HG03025 (cell line): ENCODE results near the gene IGSF8.
"Not testable (repeated sequence)": the region's sequence is repeated elsewhere in the genome, so short reads cannot be mapped to it uniquely, and the experiment has no call there.

Experiments
- ATAC-seq: cut with Tn5 transposase; IDR thresholded peaks from one replicate; pipeline ENCODE4 v1.9.1; 2021; ENCODE audit warnings: mild to moderate bottlenecking, moderate library complexity; ENCODE audit not compliant: unreplicated experiment, low FRiP score

The IGSF8 gene

DNA sequence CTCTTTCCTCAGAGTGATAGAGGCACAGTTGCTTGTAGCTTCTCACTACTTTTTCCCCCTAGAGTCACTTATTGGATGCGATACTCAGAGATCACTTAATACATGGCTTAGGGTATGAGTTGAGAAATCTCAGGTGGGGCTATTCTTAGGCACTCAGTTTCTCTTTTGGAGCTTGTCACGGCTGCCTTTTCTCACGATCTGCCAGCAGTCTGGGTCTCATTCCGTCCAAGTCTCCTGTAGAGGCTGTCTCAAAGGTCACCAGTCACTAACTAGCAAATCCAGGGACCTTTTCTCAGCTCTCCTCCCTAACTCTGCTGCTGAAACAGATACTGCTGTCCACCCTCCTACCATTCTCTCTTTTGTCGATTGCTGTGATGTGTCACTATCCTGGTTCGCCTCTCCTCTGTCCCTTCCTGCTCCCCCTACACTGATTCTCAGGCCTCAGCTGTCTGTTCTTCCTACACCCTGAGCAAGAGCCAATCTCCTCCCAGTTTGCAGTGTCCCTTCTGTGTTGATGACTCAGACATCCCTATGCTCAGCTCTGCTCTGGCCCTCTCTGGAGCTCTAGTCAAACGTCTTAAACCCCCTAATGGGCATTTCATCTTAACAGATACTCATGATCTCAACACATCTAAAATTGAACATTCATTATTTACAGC, 29.6 kb upstream of the IGSF8 start:
- no peak for ATAC-seq

DNA sequence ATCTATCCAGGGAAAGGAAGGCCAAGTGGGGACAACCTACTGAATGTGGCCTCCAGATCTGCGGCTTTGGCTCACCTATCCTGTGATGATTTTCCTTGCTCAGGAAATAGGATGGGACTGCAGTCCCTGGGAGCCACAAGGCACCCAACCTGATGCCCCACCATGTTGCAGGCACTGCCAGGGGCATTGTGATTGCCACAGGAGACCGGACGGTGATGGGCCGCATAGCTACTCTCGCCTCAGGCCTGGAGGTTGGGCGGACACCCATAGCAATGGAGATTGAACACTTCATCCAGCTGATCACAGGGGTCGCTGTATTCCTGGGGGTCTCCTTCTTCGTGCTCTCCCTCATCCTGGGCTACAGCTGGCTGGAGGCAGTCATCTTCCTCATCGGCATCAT, 29.0 kb upstream of the IGSF8 start:
- no peak for ATAC-seq

DNA sequence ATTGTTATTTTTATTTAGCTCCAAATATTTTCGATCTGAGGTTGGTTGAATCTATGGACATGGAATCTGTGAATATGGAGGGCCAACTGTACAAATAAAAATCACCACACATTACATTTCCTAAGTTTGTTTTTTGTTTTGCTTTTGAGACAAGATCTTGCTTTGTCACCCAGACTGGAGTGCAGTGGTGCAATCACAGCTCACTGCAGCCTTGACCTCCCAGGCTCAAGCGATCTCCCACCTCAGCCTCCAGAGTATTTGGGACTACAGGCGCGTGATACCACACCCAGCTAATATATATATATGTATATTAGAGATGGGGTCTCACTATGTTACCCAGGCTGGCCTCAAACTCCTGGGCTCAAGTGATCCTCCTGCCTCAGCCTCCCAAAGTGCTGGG, 27.9 kb upstream of the IGSF8 start:
- not testable (repeated sequence) for ATAC-seq

DNA sequence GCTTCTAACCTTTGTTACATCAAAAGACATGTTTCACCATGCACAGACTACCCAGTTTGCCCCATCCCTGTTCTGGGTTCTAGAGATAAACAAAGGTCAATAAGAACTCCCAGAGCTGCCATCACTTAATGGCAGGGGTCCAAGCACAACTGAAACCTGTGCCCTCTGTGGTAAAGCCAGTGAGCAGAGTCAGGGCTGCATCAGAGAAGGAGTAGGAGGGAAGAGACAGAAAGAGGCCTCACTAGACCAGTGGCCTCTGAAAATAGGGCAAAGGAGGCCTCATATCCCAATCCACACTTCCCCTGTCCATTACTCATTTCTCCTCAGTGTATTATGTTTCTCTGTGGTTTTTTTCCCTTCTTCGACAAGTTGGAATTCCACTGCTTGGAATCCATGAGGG, 27.3 kb upstream of the IGSF8 start:
- ATAC-seq: no peak

DNA sequence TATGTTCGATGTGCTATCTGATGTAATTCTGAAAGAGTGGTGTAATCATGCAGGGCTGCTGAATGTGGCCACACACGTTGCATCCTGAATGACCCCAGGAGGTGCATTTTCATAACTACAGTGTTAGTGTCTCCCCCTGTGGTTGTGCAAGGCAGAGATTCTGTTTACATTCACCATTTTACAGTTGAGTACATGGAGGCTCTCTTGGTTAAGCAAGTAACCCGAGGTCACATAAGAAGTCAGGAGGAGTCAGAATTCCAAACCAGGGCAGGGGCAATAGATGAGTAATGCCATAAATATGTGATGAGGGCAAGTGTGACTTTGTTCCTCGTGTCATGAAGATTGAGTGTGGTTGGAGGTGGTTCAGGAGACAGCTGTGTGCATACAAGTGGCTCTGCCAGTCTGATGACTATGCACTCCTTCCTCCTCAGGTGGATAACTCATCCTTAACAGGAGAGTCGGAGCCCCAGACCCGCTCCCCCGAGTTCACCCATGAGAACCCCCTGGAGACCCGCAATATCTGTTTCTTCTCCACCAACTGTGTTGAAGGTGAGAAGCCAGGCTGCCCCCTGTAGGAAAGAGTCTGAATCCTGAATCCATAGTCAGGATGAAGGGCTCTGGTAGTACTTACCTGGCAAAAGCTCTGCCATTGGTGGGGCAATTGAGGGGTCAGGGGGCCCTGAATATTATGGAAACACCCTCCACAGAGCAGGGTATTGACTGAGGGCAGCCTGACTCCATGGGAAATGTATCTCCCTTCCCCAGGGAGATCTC, 26.5 kb upstream of the IGSF8 start:
- ATAC-seq: no peak

DNA sequence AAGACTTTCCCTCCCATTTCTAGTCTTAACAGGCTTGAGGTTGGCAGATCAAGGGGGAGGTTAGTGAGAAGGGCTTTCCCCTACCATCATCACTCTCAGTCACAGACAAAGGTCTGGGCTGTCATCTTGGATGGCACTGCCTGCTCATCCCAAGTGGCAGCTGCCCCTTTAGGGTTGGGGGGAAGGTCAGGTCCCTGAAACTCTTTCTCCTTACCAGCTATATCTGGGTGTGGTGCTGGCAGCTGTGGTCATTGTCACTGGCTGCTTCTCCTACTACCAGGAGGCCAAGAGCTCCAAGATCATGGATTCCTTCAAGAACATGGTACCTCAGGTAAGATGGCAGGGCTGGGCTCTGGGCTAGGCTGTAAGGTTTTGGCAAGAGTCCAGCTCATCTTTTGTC, 25.3 kb upstream of the IGSF8 start:
- ATAC-seq: no peak

DNA sequence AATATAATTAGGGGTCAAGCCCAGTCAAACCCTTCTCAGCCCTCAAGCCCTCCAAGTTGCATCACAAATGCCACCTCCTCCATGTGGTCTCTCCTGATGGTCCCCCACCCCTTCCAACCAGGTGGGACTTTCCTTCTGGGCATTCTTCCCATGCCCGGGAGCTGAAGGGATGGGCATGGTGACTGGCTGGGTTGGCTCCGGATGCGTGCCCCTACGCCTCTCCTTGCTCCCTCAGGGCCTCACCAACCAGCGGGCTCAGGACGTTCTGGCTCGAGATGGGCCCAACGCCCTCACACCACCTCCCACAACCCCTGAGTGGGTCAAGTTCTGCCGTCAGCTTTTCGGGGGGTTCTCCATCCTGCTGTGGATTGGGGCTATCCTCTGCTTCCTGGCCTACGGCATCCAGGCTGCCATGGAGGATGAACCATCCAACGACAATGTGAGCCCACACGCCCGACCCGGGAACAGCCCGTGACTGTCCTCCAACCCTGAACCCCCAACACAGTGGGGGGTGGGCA, 24.6 kb upstream of the IGSF8 start:
- no peak for ATAC-seq

DNA sequence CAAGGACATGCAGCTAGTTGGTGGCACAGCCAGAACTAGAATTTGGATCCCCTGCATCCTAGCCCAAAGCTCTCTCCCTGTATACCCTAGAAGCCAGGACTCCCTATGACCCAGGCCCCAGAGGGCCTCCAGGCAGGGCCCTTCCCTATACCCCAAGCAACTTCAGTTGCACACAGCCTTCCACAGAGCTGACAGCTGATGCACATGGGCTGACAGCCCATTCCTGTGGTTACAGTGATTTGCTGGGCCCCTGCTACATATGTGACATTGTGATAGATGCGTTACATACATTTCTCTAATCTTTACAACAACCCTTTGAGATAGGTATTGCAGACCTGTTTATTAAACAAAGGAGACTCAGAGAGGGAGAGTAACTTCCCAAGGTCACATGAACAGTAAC, 23.0 kb upstream of the IGSF8 start:
- ATAC-seq: no peak

DNA sequence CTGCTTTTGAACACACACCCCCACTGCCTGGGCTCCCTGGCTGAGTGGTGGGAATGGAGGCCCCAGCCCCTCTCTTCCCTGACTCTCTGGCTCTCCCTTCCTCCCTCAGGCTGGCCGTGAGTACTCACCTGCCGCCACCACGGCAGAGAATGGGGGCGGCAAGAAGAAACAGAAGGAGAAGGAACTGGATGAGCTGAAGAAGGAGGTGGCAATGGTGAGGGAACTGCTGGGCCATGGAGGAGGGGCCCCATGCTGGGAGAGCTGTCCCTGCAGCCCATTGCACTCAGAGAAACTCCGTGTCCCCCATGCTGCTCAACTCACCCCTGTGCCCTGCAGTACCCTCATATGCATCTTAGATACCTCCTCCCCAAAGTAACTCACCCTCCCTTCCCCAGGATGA, 22.4 kb upstream of the IGSF8 start:
- ATAC-seq: no peak

DNA sequence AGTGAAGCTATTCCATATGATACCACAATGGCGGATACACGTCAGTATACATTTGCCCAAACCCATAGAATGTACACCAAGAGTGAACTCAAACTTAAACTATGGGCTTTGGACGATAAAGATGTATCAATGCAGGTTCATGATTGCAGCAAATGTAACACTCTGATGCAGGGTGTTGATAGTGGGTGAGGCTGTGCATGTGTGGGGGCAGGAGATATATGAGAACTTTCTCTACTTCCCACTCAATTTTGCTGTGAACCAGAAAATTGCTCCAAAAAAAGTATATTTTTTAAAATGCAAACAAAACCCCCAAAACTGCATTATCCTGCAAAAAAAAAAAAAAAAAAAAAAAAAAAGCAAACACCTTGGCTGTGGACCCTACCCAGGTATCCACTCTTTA, 20.5 kb upstream of the IGSF8 start:
- ATAC-seq: no peak

DNA sequence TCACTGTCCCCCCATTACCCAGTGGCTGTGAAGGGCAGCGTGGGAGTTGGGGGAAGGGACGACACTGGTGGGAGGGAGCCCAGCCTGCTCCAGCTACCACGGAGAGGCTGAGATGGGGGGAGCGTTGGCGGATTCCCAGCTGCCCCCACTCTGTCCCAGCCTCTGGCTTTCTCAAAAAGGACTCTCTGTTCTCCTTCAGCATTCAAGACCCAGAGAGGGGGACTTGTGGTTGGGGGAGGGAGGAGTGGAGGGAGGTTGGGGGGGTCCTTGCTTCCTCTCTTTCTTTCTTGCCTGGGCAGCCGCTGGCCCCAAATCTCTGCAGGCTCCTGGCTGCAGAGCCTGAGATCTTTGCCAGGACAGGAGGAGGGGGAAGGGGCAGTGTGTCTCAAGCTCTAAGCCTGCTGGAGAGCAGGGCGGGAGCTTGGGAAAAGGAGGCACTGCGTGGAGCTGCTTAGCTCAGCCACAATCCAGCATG, 19.3 kb upstream of the IGSF8 start:
- no peak for ATAC-seq

DNA sequence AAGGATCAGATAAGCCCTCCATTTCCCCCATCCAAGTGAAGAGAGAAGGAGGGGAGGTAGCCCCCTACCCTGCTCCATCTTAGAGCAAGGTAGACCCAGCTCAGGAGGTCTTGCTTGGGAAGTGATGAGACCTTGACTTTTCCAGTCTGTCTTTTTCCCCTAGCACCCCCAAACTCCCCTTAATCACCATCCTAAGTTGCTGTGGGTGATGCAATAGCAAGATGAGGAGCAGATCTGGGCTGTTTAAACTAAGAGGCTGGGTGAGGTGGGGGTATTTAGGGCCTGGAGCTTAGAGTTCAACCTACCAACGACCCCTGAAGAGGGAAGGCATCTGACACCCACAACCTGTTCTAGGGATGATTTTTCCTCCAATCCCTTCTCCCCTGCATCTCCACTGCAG, 18.9 kb upstream of the IGSF8 start:
- ATAC-seq: no peak

DNA sequence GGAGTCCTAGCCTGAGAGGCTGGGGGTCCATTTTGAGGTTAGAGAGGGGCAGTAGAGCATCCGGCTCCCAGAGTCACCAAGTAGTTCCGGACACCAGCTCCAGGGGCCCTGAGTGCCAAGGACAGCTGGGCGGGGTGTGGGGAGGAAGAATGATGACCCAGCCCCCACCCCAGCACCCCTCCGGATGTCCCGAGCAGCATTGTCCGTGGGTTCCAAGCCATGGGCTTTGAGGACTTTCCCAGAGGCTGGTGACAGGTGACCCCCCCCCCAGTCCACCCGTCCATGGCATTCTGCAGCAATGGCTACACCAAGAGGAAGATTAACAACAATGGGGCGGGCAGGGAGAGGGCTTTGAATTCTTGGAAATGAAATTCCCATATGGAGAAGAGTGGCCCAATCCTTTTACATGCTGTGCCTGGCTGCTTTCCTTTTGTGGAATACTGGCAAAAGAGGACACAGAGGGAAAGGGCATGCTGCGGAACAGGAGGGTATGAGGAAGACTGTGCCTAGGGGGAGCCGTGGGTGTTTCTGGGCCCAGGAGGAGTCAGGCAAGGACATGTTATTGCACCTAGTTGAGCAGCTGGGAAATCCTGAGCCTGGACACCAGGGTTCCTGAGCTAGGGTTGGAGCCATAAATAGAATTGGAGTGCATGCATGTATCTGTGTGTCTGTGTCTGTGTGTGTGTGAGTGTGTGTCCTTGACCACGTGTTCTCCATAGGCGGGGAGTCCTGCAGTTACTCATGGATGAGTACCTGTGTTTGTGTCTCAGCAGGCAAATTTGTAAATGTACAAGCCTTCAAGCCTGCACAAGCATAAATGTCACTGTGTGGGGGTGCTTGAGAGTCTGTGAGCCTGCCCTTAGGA, 18.1 kb upstream of the IGSF8 start:
- ATAC-seq: no peak

DNA sequence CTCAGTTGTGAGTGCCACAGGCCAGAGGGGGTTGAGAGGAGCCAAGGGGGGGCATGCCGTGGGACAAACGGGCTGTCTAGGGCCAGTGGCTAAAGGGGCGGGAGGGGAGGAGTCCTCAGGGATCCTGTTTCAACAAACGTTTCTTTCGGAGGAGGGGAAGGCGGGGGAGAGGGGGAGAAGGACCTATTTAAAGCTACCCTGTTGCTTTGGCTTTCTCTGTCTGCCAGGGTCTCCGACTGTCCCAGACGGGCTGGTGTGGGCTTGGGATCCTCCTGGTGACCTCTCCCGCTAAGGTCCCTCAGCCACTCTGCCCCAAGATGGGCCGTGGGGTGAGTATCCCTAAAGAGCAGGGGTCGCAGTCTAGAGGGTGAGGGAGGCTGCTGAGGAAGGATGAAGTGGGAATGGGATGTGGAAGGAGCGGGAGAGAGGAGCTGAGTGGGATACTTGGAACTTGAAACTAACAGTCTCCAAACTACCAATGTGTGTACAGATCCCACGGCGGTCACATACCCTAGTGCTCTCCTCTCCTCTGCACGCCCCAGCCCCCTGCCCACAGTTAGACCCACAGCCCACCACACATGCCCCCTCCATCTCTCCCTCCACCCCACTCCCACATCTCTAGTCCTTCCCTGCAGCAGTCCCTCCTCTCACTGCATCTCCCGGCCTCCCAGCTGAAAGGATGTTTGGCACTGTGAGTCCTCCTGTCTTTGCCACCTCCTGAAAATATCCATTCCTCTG, 17.3 kb upstream of the IGSF8 start, which contains the start of gene ATP1A2:
ATP1A2 (plus strand) TSS at position 215 of the 738 bp plus-strand sequence; CDS start at position 318, 103 bp downstream.
- no peak for ATAC-seq

DNA sequence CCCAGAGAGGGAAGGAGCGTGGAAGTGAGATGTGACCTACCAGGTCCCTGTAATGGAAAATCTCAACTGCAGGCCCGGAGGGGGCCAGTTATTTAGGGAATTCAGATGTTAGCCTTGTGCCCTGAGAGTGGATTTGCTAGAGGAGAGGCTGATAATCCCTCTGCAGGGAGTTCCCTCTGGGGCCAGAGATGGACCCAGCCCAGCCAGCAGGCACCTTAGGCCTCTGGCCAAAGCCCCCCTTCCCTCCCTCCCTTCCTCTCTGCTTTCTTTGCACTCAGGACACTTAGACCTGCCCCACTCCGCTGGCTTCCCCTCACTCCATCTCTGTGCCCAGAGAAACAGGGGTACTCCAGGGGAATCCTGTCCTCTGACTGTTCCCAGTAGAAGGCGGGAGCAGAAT, 15.7 kb upstream of the IGSF8 start:
- ATAC-seq: no peak

DNA sequence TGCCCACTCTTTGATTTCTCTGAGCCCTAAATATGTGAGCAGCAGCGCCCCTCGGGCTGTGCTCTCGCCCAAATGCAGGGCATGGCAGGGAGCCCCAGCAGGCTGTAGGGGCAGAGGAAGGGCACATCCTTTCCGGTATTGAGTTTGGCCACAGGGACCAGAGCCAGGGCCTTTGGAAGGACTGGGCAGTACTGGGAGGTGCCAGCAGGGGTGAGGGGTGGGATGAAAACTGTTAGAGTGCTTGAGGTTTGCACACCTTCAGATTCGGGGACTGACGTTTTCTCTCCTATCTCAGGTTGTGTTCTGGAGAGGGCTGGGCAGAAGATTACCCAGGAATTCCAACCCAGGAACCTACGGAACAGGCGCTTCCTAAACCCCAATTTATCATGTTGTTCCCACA, 15.0 kb upstream of the IGSF8 start:
- ATAC-seq: no peak

DNA sequence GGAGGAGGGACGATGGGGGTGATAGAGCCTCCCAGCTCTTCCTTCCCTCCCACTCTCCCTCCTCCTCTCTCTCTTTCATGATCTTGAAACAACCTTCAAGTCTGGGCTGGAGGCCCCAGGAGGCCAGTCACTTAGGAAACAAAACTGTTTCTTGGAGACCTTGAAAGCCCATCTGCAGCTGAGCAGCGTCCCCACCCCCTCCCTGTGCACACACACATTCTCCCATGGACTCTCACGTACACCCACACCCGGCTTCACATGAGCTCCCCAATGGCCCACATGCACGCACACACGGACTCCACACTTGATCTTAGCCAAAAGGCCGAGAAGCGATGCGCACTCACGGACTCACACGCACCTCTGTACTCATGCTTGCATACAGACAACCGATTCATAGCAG, 13.9 kb upstream of the IGSF8 start:
- no peak for ATAC-seq

DNA sequence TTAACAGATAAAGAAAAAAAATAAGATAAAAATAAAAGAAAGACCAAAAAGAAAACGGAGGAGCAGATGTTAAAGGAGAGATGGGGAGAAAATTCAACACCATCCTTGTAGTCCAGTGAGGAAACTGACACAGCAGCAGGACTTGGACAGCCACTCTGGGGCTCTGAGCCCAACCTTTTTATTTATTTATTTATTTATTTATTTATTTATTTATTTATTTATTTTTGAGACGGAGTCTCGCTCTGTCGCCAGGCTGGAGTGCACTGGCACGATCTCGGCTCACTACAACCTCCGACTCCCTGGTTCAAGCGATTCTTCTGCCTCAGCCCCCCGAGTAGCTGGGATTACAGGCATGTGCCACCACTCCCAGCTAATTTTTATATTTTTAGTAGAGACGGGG, 13.0 kb upstream of the IGSF8 start:
- not testable (repeated sequence) for ATAC-seq

DNA sequence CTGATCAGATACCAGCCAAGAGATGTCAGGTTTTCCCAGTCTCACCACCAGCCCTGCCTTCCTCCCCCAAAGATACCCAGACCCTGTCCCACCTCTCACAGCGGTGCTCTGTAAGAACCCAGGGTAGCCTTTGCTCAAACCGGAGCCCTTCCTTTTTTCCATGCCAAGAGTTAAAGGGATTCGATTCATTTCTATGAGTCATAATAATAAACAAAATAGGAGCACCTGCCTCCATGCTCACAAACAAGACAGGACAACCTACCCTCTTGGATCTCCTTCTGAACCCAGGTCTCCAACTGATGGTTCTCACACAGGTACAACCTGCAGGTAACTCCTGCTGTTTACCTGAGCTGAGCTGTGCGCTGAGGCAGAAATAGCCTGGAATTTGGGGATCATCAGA, 11.3 kb upstream of the IGSF8 start:
- ATAC-seq: no peak
